ENCODE data around the gene ARPP19.
A peak's percentile ranks its signal among the peaks of the same experiment; 100 is the strongest.

ARPP19 gene

GRCh38 chr15:52537459-52537858 lies 31.4 kb downstream of the ARPP19 start:
- Histone ChIP-seq H2BK120ac (ENCODE audit: low read depth, low read length) (no peak overlapping the region), H2BK12ac (ENCODE audit: low read length) (no peak overlapping the region), H3K9me3 (replicated peaks in 1 of 2; ENCODE audit: control insufficient read depth in 2 of 2, insufficient read depth in 1 of 2, low read depth in 1 of 2, low read length in 2 of 2) (peaks cover 2 to 6% of the 10 kb centered on the region in 2 donors), H4K91ac (ENCODE audit: low read depth, low read length, poor library complexity) (no peak overlapping the region), H3K4me3 (ENCODE audit: low read length in 2 of 2) (no peak overlapping the region), H3K27ac (replicated peaks; ENCODE audit: low read length) (no peak overlapping the region), H3K4ac (ENCODE audit: low read length) (no peak overlapping the region), H3K4me1 (ENCODE audit: control insufficient read depth in 2 of 2, insufficient read depth in 1 of 2, low read depth in 1 of 2, low read length in 2 of 2) (no peaks in the 10 kb centered on the region), H2AFZ (ENCODE audit: low read length) (no peak overlapping the region), H3K9ac (ENCODE audit: low read depth, low read length, poor library complexity) (no peak overlapping the region), H3K79me1 (ENCODE audit: low read depth, low read length) (no peaks in the 10 kb centered on the region), H3K4me2 (ENCODE audit: insufficient read depth, low read length, poor library complexity, severe bottlenecking) (no peak overlapping the region), H4K8ac (ENCODE audit: low read depth, low read length) (no peak overlapping the region), H3K14ac (ENCODE audit: low read length) (no peak overlapping the region), H2BK5ac (ENCODE audit: low read length) (no peak overlapping the region), H3K18ac (ENCODE audit: low read length) (no peak overlapping the region), H2AK5ac (ENCODE audit: low read depth, low read length) (no peak overlapping the region), H2BK15ac (ENCODE audit: low read length) (no peak overlapping the region), H3K36me3 (replicated peaks in 1 of 2; ENCODE audit: control insufficient read depth in 2 of 2, insufficient read depth in 2 of 2, low read length in 2 of 2) (no peaks in the 10 kb centered on the region), H3K27me3 (ENCODE audit: control insufficient read depth in 3 of 3, insufficient read depth in 3 of 3, low read depth in 1 of 3, low read length in 3 of 3) (peaks cover 0 to 4% (median 0%) of the 10 kb centered on the region in 3 experiments), H3K23ac (ENCODE audit: low read depth, low read length, poor library complexity) (no peak overlapping the region)
- no peak for DNase-seq (ENCODE audit: low spot score)
- no CpG with 5 or more reads among the region's 8 CpGs for WGBS, 2 donors (ENCODE audit: extremely low coverage in 2 of 2, insufficient read length in 2 of 2, insufficient replicate concordance in 1 of 2)

GRCh38 chr15:52532427-52532826 lies 36.4 kb downstream of the ARPP19 start:
- Histone ChIP-seq H3K23ac (ENCODE audit: low read depth, low read length, poor library complexity) (no peak overlapping the region), H2BK12ac (ENCODE audit: low read length) (no peak overlapping the region), H3K4ac (ENCODE audit: low read length) (no peak overlapping the region), H2BK120ac (ENCODE audit: low read depth, low read length) (no peak overlapping the region), H4K91ac (ENCODE audit: low read depth, low read length, poor library complexity) (no peak overlapping the region), H3K27ac (replicated peaks; ENCODE audit: low read length) (no peak overlapping the region), H3K4me2 (ENCODE audit: insufficient read depth, low read length, poor library complexity, severe bottlenecking) (no peak overlapping the region), H2BK5ac (ENCODE audit: low read length) (no peak overlapping the region), H2AFZ (ENCODE audit: low read length) (no peak overlapping the region), H3K36me3 (replicated peaks in 1 of 2; ENCODE audit: control insufficient read depth in 2 of 2, insufficient read depth in 2 of 2, low read length in 2 of 2) (no peaks in the 10 kb centered on the region), H3K9ac (ENCODE audit: low read depth, low read length, poor library complexity) (no peak overlapping the region), H3K79me1 (ENCODE audit: low read depth, low read length) (peaks cover 1% of the 10 kb centered on the region), H3K18ac (ENCODE audit: low read length) (no peak overlapping the region), H4K8ac (ENCODE audit: low read depth, low read length) (no peak overlapping the region), H2BK15ac (ENCODE audit: low read length) (no peak overlapping the region), H3K4me1 (ENCODE audit: control insufficient read depth in 2 of 2, insufficient read depth in 1 of 2, low read depth in 1 of 2, low read length in 2 of 2) (peaks cover 3 to 5% of the 10 kb centered on the region in 2 donors), H2AK5ac (ENCODE audit: low read depth, low read length) (no peak overlapping the region), H3K4me3 (ENCODE audit: low read length in 2 of 2) (no peak overlapping the region), H3K27me3 (ENCODE audit: control insufficient read depth in 3 of 3, insufficient read depth in 3 of 3, low read depth in 1 of 3, low read length in 3 of 3) (peaks cover 0 to 35% (median 12%) of the 10 kb centered on the region in 3 experiments), H3K9me3 (replicated peaks in 1 of 2; ENCODE audit: control insufficient read depth in 2 of 2, insufficient read depth in 1 of 2, low read depth in 1 of 2, low read length in 2 of 2) (peaks cover 0 to 6% of the 10 kb centered on the region in 2 donors), H3K14ac (ENCODE audit: low read length) (no peak overlapping the region)
- WGBS, 2 donors (ENCODE audit: extremely low coverage in 2 of 2, insufficient read length in 2 of 2, insufficient replicate concordance in 1 of 2): no CpG with 5 or more reads among the region's 2 CpGs
- no peak for DNase-seq (ENCODE audit: low spot score)

- H2BK15ac ChIP-seq (ENCODE audit: low read length): no peak overlapping the region
- no CpG with 5 or more reads among the region's 11 CpGs for WGBS, 2 donors (ENCODE audit: extremely low coverage in 2 of 2, insufficient read length in 2 of 2, insufficient replicate concordance in 1 of 2)
Observed at GRCh38 chr15:52529940-52530339, 38.9 kb downstream of the ARPP19 start.

GRCh38 chr15:52529341-52529924 lies 39.4 kb downstream of the ARPP19 start:
- Histone ChIP-seq H3K79me1 (ENCODE audit: low read depth, low read length) (peaks cover 1% of the 10 kb centered on the region), H2BK15ac (ENCODE audit: low read length) (peak overlapping the region; percentile 61), H3K14ac (ENCODE audit: low read length) (peak overlapping the region; percentile 57), H3K9me3 (replicated peaks in 1 of 2; ENCODE audit: control insufficient read depth in 2 of 2, insufficient read depth in 1 of 2, low read depth in 1 of 2, low read length in 2 of 2) (peaks cover 0 to 6% of the 10 kb centered on the region in 2 donors), H2BK5ac (ENCODE audit: low read length) (peak overlapping the region; percentile 6), H3K4me2 (ENCODE audit: insufficient read depth, low read length, poor library complexity, severe bottlenecking) (peak overlapping the region; percentile 96), H3K4me1 (ENCODE audit: control insufficient read depth in 2 of 2, insufficient read depth in 1 of 2, low read depth in 1 of 2, low read length in 2 of 2) (peaks cover 3 to 5% of the 10 kb centered on the region in 2 donors), H3K23ac (ENCODE audit: low read depth, low read length, poor library complexity) (peak overlapping the region; percentile 31), H3K4me3 (ENCODE audit: low read length in 2 of 2) (peak overlapping the region; percentile 60 to 88), H3K36me3 (replicated peaks in 1 of 2; ENCODE audit: control insufficient read depth in 2 of 2, insufficient read depth in 2 of 2, low read length in 2 of 2) (no peaks in the 10 kb centered on the region), H2AFZ (ENCODE audit: low read length) (peak overlapping the region; percentile 100), H2BK12ac (ENCODE audit: low read length) (no peak overlapping the region), H3K4ac (ENCODE audit: low read length) (no peak overlapping the region), H3K18ac (ENCODE audit: low read length) (peak overlapping the region; percentile 92), H3K27ac (replicated peaks; ENCODE audit: low read length) (peak overlapping the region; percentile 54), H3K9ac (ENCODE audit: low read depth, low read length, poor library complexity) (peak overlapping the region; percentile 75), H4K8ac (ENCODE audit: low read depth, low read length) (no peak overlapping the region), H4K91ac (ENCODE audit: low read depth, low read length, poor library complexity) (no peak overlapping the region), H2AK5ac (ENCODE audit: low read depth, low read length) (no peak overlapping the region), H3K27me3 (ENCODE audit: control insufficient read depth in 3 of 3, insufficient read depth in 3 of 3, low read depth in 1 of 3, low read length in 3 of 3) (peaks cover 0 to 35% (median 12%) of the 10 kb centered on the region in 3 experiments), H2BK120ac (ENCODE audit: low read depth, low read length) (no peak overlapping the region)
- WGBS, 2 donors (ENCODE audit: extremely low coverage in 2 of 2, insufficient read length in 2 of 2, insufficient replicate concordance in 1 of 2): no CpG with 5 or more reads among the region's 28 CpGs
- peak; percentile 11 for DNase-seq (ENCODE audit: low spot score)

More at GRCh38 chr15:52529940-52530339, 38.9 kb downstream of the ARPP19 start:
- peaks cover 3 to 5% of the 10 kb centered on the region in 2 donors for H3K4me1 ChIP-seq (ENCODE audit: control insufficient read depth in 2 of 2, insufficient read depth in 1 of 2, low read depth in 1 of 2, low read length in 2 of 2)
- H3K27ac ChIP-seq (replicated peaks; ENCODE audit: low read length): no peak overlapping the region
- peaks cover 1% of the 10 kb centered on the region for H3K79me1 ChIP-seq (ENCODE audit: low read depth, low read length)
- no peak overlapping the region for H4K91ac ChIP-seq (ENCODE audit: low read depth, low read length, poor library complexity)
- no peaks in the 10 kb centered on the region for H3K36me3 ChIP-seq (replicated peaks in 1 of 2; ENCODE audit: control insufficient read depth in 2 of 2, insufficient read depth in 2 of 2, low read length in 2 of 2)
- H3K9ac ChIP-seq (ENCODE audit: low read depth, low read length, poor library complexity): no peak overlapping the region
- no peak overlapping the region for H2BK12ac ChIP-seq (ENCODE audit: low read length)
- peaks cover 0 to 6% of the 10 kb centered on the region in 2 donors for H3K9me3 ChIP-seq (replicated peaks in 1 of 2; ENCODE audit: control insufficient read depth in 2 of 2, insufficient read depth in 1 of 2, low read depth in 1 of 2, low read length in 2 of 2)
- H2BK5ac ChIP-seq (ENCODE audit: low read length): no peak overlapping the region
- H3K4ac ChIP-seq (ENCODE audit: low read length): no peak overlapping the region
- no peak overlapping the region for H3K23ac ChIP-seq (ENCODE audit: low read depth, low read length, poor library complexity)
- no peak overlapping the region for H2AK5ac ChIP-seq (ENCODE audit: low read depth, low read length)
- H3K4me3 ChIP-seq (ENCODE audit: low read length in 2 of 2): peak overlapping the region in 1 of 2 donors; percentile 60
- H3K27me3 ChIP-seq (ENCODE audit: control insufficient read depth in 3 of 3, insufficient read depth in 3 of 3, low read depth in 1 of 3, low read length in 3 of 3): peaks cover 0 to 35% (median 12%) of the 10 kb centered on the region in 3 experiments
- peak; percentile 4 for DNase-seq (ENCODE audit: low spot score)
- peak overlapping the region; percentile 100 for H2AFZ ChIP-seq (ENCODE audit: low read length)
- H3K14ac ChIP-seq (ENCODE audit: low read length): no peak overlapping the region
- H3K4me2 ChIP-seq (ENCODE audit: insufficient read depth, low read length, poor library complexity, severe bottlenecking): peak overlapping the region; percentile 96
- no peak overlapping the region for H3K18ac ChIP-seq (ENCODE audit: low read length)
- H4K8ac ChIP-seq (ENCODE audit: low read depth, low read length): no peak overlapping the region
- H2BK120ac ChIP-seq (ENCODE audit: low read depth, low read length): no peak overlapping the region
